OCI-LY1 (cell line): ENCODE results near the gene DCLK1.

Experiments
- H2AFZ ChIP-seq: fragments of 200-600 bp; sonication (generic), shearing (Covaris generic); 2 replicates; pipeline ENCODE4 v1.6.0; 2014; ENCODE audit warnings: antibody characterized with exemption, mild to moderate bottlenecking, low read length
- H3F3A ChIP-seq: fragments of 200-600 bp; sonication (generic), shearing (Covaris generic); 2 replicates; pipeline ENCODE4 v1.6.0; 2014; ENCODE audit warnings: mild to moderate bottlenecking, antibody characterized with exemption, low read length, moderate library complexity; ENCODE audit not compliant: insufficient read depth
- H3K27ac ChIP-seq: fragments of 200-600 bp; sonication (generic); 2 replicates; pipeline ENCODE4 v1.5.1; 2014; ENCODE audit warnings: low read length, mixed run types, mild to moderate bottlenecking, low read depth; ENCODE audit not compliant: poor library complexity, severe bottlenecking
- H3K27me3 ChIP-seq: fragments of 200-600 bp; sonication (generic); 2 replicates; pipeline ENCODE4 v1.6.0; 2014; ENCODE audit warnings: antibody characterized with exemption, mild to moderate bottlenecking, low read length, moderate library complexity; ENCODE audit not compliant: insufficient read depth
- H3K36me3 ChIP-seq: fragments of 200-600 bp; sonication (generic); 2 replicates; pipeline ENCODE4 v1.6.1; 2014; ENCODE audit warnings: mild to moderate bottlenecking, antibody characterized with exemption, low read length, moderate library complexity, mixed read lengths; ENCODE audit not compliant: insufficient read depth
- H3K4me1 ChIP-seq: fragments of 200-600 bp; sonication (generic); 2 replicates; pipeline ENCODE4 v1.5.1; 2014; ENCODE audit warnings: mild to moderate bottlenecking, low read length, moderate library complexity; ENCODE audit not compliant: insufficient read depth, severe bottlenecking
- H3K4me2 ChIP-seq: fragments of 200-600 bp; sonication (generic), shearing (Covaris generic); 2 replicates; pipeline ENCODE4 v1.6.1; 2014; ENCODE audit warnings: low read length
- H3K4me3 ChIP-seq: fragments of 200-600 bp; sonication (generic); 2 replicates; pipeline ENCODE4 v1.5.1; 2014; ENCODE audit warnings: low read length, low read depth, mild to moderate bottlenecking, mixed read lengths; ENCODE audit not compliant: poor library complexity, severe bottlenecking
- H3K79me2 ChIP-seq: fragments of 200-600 bp; shearing (Covaris generic); 2 replicates; pipeline ENCODE4 v1.6.1; 2016; ENCODE audit warnings: mixed run types, low read length, mixed read lengths; ENCODE audit not compliant: insufficient read depth
- H3K9ac ChIP-seq: fragments of 200-600 bp; sonication (generic), shearing (Covaris generic); 2 replicates; pipeline ENCODE4 v1.6.1; 2014; ENCODE audit warnings: mild to moderate bottlenecking, low read length, mixed read lengths
- H3K9me2 ChIP-seq: fragments of 200-600 bp; sonication (generic), shearing (Covaris generic); 2 replicates; pipeline ENCODE4 v1.6.1; 2014; ENCODE audit warnings: low read depth, mild to moderate bottlenecking, low read length, mixed read lengths
- H3K9me3 ChIP-seq: fragments of 200-600 bp; shearing (Covaris generic); 2 replicates; pipeline ENCODE4 v1.6.1; 2014; ENCODE audit warnings: low read length, mixed read lengths
- H4K20me1 ChIP-seq: fragments of 200-600 bp; sonication (generic), shearing (Covaris generic); 2 replicates; pipeline ENCODE4 v1.6.0; 2016; ENCODE audit warnings: mild to moderate bottlenecking, low read length; ENCODE audit not compliant: insufficient read depth
- CTCF ChIP-seq: fragments of 200-600 bp; sonication (generic), shearing (Covaris generic); IDR thresholded peaks from 2 replicates; pipeline ENCODE4 v1.5.1; 2017; ENCODE audit warnings: mild to moderate bottlenecking, antibody characterized with exemption, low read length, moderate library complexity, mixed read lengths
- EZH2 ChIP-seq: fragments of 200-600 bp; sonication (generic), shearing (Covaris generic); IDR thresholded peaks from 2 replicates; pipeline ENCODE4 v1.8.0; 2017; ENCODE audit warnings: borderline replicate concordance, mixed run types, mild to moderate bottlenecking, antibody characterized with exemption, low read length, moderate library complexity, mixed read lengths

The DCLK1 gene

GRCh38 chr13:35850569-35850968 is 280.6 kb downstream of the DCLK1 start:
- no peaks in the 10 kb centered on the region for H3K4me1 ChIP-seq
- H3K9me3 ChIP-seq = no peaks in the 10 kb centered on the region
- TF ChIP-seq CTCF (no peak), EZH2 (no peak)
- no peak overlapping the region for H3K27ac ChIP-seq
- H3K9ac ChIP-seq = no peak overlapping the region
- no peaks in the 10 kb centered on the region for H4K20me1 ChIP-seq
- no peaks in the 10 kb centered on the region for H3K36me3 ChIP-seq
- H2AFZ ChIP-seq = no peak overlapping the region
- no peak overlapping the region for H3K4me2 ChIP-seq
- no peaks in the 10 kb centered on the region for H3K9me2 ChIP-seq
- H3K27me3 ChIP-seq = no peaks in the 10 kb centered on the region
- no peak overlapping the region for H3K4me3 ChIP-seq
- H3F3A ChIP-seq = no peaks in the 10 kb centered on the region
- H3K79me2 ChIP-seq = no peaks in the 10 kb centered on the region

GRCh38 chr13:35849256-35849644 is 281.9 kb downstream of the DCLK1 start:
- TF ChIP-seq CTCF = no peak
- no peak for TF ChIP-seq EZH2
- Histone ChIP-seq H3K4me3 (no peak overlapping the region), H4K20me1 (no peaks in the 10 kb centered on the region), H3K9me3 (no peaks in the 10 kb centered on the region), H3K4me2 (no peak overlapping the region), H3K79me2 (no peaks in the 10 kb centered on the region), H2AFZ (no peak overlapping the region), H3K27me3 (no peaks in the 10 kb centered on the region), H3K9ac (no peak overlapping the region), H3K4me1 (no peaks in the 10 kb centered on the region), H3K9me2 (no peaks in the 10 kb centered on the region), H3F3A (no peaks in the 10 kb centered on the region), H3K27ac (no peak overlapping the region), H3K36me3 (no peaks in the 10 kb centered on the region)

- no peaks in the 10 kb centered on the region for H3K27me3 ChIP-seq
- no peak overlapping the region for H3K9ac ChIP-seq
- no peak overlapping the region for H2AFZ ChIP-seq
- no peaks in the 10 kb centered on the region for H3K9me2 ChIP-seq
- no peak overlapping the region for H3K4me3 ChIP-seq
- no peak for TF ChIP-seq CTCF
- no peak for TF ChIP-seq EZH2
- no peak overlapping the region for H3K4me2 ChIP-seq
- H3F3A ChIP-seq = no peaks in the 10 kb centered on the region
- no peaks in the 10 kb centered on the region for H3K36me3 ChIP-seq
- no peaks in the 10 kb centered on the region for H3K9me3 ChIP-seq
- no peaks in the 10 kb centered on the region for H3K79me2 ChIP-seq
- no peaks in the 10 kb centered on the region for H3K4me1 ChIP-seq
- no peak overlapping the region for H3K27ac ChIP-seq
- H4K20me1 ChIP-seq = no peaks in the 10 kb centered on the region
These were observed 282.6 kb downstream of the DCLK1 start for GRCh38 chr13:35848336-35849255.
